NCI-H2081 treated with DMSO at 0.1 percent for 48 hours (cell line): ENCODE results near the gene RBM20.
"Not testable (repeated sequence)": the region's sequence is repeated elsewhere in the genome, so short reads cannot be mapped to it uniquely, and the experiment has no call there.

Experiments used
- DNase-seq: peaks from one replicate; lab custom pipeline; 2025; lab: John Stamatoyannopoulos, UW

The RBM20 gene

GRCh38 chr10:110853921-110854605 lies 209.9 kb downstream of the RBM20 start:
- no peak for DNase-seq

DNA sequence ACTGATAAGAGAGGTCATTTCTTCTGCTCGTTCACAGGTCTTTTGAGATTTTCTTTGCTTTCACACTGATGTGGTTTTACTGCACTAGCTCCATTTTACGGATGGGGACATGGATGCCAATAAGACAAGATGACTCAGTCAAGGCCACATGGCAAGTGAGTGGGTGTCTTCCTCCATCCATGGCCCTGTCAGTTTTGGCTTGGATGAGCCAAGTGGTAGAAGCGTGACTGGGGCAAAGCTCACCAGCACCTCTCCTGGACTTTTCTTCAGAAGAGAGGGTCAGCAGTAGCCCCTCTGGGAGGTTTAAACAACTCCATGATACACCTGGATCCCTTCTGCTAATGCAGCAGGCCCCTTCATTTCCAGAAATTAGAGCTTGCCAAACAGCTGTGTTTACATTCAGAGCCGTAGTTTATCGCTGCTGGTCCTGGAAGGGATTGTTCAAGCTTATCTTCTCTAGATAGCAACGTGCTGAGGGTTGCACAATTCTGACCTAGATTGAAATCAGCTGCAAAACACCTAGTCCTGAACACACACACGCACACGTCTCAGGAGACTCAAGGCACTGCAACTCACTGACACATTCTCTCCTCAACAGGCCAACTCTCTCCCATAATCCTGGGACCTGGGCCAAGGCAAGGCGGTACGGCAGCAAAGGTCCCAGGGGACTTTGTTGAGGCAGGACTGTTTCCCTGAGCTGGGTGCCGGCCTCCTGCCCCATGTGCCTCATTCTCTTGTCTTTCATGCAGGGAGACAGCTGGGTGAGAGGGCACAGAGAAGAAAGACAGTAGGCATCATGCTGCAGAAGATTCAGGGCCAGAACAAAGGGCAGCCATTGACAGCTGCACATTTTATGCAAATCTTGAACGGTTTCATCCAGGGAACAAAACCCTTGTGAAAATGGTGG lies 213.4 kb downstream of the RBM20 start:
- DNase-seq, result no peak

- no peak for DNase-seq
Observed at GRCh38 chr10:110858297-110858934, 214.3 kb downstream of the RBM20 start.

GRCh38 chr10:110859206-110859972 lies 215.3 kb downstream of the RBM20 start:
- no peak for DNase-seq

DNA sequence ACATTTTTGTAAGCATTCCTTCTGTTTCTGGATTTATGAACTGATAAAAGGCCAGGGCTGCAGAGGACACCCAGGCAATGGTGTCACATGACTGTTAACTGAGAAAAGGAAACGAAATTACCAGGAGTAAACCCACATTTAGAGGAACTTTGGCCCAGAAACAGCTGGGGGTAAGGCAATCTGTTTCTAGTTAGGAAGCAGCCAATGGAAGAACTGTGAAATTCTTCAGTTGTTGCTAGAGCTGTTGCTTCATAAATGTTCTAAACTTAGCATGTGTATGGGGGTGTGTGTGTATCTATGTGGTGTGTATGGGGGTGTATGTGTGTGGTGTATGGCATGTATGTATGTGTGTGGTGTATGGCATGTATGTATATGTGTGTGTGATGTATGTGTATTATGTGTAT lies 215.8 kb downstream of the RBM20 start:
- no peak for DNase-seq

GRCh38 chr10:110860576-110861241 lies 216.6 kb downstream of the RBM20 start:
- no peak for DNase-seq

- no peak for DNase-seq
Observed at GRCh38 chr10:110861476-110861875, 217.3 kb downstream of the RBM20 start.

DNA sequence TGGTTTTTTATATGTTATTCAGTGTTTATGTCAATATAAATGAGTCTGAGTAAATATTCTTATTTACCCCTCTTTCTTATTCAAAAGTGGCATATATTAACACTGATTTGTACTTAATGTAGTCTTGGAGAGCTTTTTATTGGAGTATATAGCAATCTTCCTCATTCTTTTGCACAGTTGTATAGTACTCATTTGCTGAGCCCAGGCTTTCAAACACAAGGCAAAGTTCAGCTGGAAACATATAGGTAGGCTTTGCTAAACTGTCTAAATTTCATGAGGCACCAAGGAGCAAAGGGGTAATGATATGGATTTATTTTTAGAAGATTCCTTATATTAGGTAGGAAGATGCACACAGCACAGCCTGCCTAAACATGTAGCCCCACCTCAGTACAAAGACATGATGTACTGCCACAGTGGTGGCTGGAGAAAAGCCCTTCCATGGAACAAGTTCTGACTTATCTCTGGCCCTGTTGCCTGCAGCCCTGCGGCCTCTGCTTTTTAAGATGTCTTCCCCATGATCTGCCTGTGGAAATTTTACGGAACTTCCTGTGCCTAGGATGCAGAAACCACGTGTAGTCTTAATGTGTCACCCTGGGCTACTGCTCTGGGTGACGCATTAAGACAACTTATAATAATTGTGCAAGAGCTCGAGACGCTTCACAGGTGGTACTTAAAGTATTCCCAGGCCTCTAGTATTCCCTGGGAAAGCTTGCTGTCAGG lies 218.0 kb downstream of the RBM20 start:
- DNase-seq, result no peak

- DNase-seq, result no peak
Observed at GRCh38 chr10:110862961-110863360, 218.8 kb downstream of the RBM20 start.

GRCh38 chr10:110863361-110863760 lies 219.2 kb downstream of the RBM20 start:
- DNase-seq, result no peak

- DNase-seq, result no peak
Observed at GRCh38 chr10:110863956-110864355, 219.8 kb downstream of the RBM20 start.

GRCh38 chr10:110864662-110865140 lies 220.6 kb downstream of the RBM20 start:
- DNase-seq, result no peak

DNA sequence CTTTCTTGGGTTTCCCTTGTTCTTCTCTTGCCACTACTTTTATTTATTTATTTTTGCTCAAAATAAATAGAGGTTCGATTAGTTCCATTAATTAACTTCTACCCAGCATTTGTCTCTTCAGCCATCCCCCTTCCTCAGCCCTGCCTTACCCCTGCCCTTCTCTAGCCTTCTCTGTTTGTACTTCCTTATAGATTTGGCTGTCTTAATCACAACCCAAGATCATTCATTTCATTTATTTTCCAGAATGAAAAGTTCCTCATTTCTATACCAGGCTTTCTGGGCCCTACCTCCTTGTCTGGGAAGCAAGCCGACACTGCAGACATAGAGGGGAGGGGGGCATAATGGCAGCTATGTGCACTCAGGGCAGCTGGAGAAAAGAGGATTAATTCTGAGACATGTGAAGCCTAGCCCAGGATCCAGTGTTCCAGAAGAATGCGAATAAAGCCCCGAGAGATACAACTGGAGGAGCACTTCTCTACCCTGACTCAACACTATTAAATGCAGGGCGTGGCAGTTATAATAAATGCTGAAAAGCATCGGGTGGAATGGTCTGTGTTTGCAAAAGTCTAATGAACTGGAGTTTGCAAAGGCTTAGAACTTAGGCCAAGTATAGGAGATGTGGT lies 221.2 kb downstream of the RBM20 start:
- no peak for DNase-seq

DNA sequence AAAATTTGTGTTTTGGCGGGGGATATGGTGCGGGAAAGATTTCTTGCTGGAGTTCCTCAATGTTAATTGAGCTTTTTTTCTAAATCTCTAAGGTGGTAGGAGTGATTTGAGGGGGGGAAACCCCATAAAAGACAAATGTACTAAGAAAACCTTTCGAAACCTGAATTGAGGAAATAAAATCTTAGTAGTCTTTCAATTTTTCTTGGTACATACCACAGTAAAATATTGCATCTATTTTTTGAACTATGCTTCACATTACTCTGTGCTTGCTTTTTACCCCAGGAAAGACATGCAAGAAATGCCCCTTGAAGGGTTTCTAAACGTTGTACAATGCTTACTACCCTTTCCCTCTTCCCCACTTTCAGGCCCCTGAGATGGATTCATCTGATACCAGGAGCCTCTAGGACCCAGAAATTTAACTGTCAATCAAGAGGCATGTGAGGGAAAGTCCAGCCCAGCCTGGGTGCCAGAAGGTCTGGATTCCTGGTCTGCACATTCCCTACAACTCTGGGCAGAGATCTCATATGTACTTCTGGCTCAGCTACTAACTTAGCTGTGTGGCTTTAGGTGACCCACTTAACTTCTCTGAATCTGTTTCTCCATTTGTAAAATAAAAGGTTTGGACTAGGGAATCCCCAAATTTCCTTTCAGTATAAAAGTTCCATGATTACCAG lies 221.8 kb downstream of the RBM20 start:
- DNase-seq, result no peak

DNA sequence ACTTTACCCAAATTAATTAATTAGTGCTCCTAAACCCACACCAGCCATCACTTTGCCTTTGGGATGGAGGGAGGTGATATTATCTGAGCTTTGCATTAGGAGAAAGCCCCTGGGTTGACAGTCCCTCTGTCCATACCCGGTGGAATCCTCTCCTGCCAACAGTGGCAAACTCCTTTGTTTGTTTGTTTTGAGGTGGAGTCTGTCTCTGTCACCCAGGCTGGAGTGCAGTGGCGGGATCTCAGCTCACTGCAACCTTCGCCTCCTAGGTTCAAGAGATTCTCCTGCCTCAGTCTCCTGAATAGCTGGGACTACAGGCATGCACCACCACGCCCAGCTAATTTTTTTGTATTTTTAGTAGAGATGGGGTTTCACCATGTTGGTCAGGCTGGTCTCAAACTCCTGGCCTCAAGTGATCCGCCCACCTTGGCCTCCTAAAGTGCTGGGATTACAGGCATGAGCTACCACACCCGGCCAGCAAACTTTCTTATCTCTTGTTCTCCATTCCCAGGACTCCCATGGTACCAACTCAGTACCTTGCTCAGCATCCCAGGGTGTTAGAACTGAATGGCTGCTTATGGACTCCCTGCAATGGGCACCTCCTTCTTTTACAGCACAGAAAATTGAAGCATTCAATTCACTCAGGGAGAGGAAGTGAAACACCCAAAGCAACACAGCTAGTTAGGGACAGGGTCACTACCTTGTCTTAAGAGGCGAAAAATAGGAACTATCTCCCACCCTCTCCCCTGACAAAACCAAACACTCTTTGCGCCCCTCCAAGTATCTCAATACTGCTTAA lies 223.1 kb downstream of the RBM20 start:
- not testable (repeated sequence) for DNase-seq

GRCh38 chr10:110867807-110868465 lies 223.8 kb downstream of the RBM20 start:
- DNase-seq, result no peak

GRCh38 chr10:110868981-110869380 lies 224.8 kb downstream of the RBM20 start:
- DNase-seq, result no peak

- no peak for DNase-seq
Observed at GRCh38 chr10:110870823-110871297, 226.7 kb downstream of the RBM20 start.
